Globus pallidus (tissue), 1 donor: ENCODE results near the gene RPS8.
"Not testable (repeated sequence)": the region's sequence is repeated elsewhere in the genome, so short reads cannot be mapped to it uniquely, and the experiment has no call there.

ENCODE experiments used
- DNase-seq: peaks from one replicate; pipeline ENCODE4 v3.0.0-alpha.2; 2015; ENCODE audit warnings: low spot score

RPS8 gene

GRCh38 chr1:44820328-44821239, 45.2 kb downstream of the RPS8 start:
- no peak for DNase-seq

DNA sequence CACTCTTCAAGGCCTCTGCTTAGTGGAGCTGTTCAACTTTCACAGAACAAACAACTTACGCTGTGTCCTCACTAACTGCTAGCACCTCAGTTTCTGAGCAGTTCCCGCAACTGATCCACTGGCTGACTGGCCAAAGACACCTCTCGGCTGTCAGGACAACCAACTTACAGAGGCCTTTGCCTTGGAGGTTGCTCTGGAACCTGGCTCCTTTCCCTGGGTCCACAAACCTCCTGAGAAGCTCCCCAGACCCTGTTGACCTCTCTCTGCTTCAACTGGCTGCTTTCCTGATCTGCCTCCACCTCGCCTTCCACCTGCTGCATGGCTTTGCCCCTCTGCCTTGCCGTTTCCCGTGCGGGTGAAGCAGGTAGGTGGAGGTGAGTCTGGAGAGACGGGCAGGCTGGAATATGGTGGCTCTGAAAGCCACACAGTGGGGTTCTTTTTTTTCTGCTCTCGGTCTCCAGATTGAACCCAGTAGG, 45.9 kb downstream of the RPS8 start:
- DNase-seq, result no peak

GRCh38 chr1:44822131-44822701, 46.9 kb downstream of the RPS8 start:
- no peak for DNase-seq

- DNase-seq, result no peak
These were observed 47.7 kb downstream of the RPS8 start for GRCh38 chr1:44822981-44823451.

DNA sequence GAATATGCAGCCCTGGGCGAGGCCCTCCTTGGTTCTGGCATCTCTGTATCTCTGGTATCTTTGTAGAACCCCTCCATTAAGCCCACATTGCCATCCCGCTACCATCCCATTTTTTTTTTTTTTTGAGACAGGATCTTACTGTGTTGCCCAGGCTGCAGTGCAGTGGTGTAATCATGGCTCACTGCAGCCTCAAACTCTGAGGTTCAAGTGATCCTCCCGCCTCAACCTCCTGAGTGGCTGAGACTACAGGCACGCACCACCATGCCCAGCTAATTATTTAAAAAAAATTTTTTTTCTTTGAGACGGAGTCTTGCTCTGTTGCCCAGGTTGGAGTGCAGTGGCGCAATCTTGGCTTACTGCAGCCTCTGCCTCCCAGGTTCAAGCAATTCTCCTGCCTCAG, 49.1 kb downstream of the RPS8 start:
- DNase-seq, result not testable (repeated sequence)

DNA sequence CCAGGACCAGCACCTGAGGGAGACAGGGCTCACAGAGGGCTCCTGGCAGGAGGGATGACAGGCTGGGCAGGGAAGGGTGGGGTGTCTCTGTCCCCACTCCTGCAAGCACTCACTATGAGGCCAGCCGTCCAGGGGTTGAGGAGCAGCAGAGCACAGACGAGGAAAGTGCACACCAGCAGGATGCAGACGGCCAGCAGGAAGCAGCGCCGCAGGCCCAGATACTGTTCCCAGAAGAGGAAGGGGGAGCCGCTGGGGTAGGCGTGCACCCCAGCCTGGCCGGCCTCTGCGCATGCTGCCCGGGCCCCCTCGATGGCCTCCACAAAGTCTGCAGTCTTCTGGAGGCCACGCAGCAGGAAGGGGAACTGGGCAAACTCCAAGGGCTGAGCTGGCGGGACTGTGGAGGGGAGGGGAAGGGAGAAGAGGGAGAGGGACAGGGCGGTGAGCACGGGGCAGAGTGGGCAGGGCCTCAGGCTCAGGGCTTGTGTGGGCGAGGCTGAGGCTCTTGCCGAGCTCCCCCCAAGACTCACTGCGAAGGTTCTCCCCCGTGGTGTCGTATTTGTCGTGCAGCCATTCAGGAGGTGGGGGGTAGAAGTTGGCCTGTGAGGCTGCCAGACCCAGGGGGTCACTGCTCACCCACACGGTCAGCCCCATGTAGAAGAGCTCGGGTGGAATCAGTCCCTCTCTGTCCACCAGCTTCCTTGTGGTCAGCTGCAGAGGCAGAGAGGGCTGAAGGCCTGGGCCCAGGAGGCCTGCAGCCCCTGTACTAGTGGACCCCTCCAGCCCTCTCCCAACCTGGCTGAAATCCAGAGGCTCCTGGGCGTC, 51.2 kb downstream of the RPS8 start:
- DNase-seq, result peak; percentile 63

DNA sequence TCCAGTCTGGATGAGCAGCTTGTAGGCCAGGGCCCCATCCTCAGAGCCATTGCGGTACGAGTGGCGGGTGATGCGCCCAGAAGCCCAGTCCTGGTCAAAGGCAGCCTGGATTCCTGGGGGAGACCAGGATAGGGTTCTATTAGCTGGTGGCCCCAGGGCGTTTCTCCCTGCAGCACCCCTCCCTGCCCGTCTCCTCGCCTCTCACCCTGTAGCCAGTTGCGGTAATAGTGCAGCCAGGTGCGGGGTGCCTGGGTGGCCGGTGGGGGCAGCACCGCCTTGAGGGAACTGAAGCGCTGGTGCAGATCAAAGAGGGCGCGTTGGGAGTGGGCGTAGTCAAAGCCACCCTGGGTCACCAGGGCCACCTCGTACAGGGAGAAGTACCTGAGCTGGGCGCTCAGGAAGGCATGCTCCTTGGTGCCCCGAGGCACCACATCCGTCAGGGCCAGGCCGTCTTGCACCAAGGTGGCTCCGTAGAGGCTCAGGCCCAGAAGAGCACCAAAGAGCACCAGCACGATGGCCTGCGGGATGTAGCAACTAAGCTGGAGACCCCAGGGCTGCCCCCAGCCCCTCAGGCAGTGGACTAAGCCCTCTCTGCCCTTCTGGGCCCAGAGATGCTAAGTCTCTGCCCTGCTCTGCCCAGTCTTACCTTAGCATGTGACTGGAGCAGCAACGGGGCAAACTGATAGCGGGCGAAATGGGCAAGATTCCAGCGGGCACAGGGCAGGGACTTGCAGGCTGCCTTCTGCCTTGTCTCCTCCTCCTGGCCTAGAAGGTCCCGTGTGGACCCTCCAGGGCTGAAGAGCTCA, 52.1 kb downstream of the RPS8 start:
- no peak for DNase-seq

- DNase-seq, result no peak
These were observed 52.8 kb downstream of the RPS8 start for GRCh38 chr1:44828003-44828651.
